ENCODE results near the gene PEX1.
A peak's percentile ranks its signal among the peaks of the same experiment; 100 is the strongest.
"Not testable (repeated sequence)": the region's sequence is repeated elsewhere in the genome, so short reads cannot be mapped to it uniquely, and the experiment has no call there.

PEX1 gene

DNA sequence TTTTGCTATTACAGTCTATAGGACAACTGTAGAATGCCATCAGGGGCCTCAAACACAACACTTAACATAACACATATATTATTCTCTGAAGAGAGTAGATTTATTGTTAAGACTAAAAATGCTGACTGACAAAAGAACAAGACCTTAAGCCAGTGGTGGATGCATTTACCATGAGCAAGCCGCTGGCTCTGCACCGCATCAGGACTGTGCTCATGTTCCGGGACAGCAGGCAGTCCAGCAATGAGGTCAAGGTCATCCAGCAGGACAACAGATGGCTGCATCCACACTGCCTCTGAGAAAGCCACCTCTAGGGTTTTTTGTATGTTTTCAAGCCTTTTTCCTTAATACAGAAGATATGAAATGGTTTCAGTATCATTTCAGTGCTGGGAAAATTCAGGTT is 23.8 kb downstream of the PEX1 start:
- no peak for DNase-seq (ENCODE audit: low spot score)

DNA sequence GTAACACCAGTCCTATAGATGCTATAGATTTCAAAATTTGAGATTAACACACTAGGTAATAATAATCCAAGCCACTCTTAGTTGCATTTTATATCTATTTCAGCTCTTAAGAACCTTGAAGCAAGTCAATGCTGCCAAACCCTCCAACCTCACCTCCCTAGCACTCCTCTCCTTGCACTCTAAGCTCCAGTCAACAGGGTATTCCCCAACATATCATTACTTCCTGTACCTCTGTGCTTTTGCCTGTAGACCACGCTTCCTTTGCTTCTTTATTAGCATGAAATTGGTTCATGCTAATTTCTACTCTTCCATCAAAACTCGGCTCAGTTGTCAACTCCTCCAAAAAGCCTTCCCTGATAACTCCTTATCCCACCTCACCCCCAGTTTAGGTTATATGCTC is 24.6 kb downstream of the PEX1 start:
- DNase-seq (ENCODE audit: low spot score) = no peak

DNA sequence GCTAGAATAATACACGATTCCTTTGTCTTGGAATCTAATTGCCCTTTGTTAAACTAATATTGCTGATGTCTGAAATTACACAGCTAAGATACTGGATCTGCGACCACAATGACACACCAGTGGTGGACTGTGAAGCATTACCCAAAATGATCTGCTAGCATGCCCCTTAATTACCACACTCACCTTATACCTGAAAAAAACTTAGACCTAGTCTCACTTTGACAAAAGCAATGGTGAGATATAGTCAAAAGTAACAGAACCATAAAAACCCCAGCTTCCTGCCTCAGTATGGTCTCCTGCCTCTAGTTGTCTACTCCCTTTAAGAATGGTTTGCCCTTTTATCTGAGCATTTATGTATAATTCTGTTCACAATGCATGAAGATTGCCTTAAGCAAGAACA is 29.8 kb downstream of the PEX1 start:
- DNase-seq (ENCODE audit: low spot score) = no peak

DNA sequence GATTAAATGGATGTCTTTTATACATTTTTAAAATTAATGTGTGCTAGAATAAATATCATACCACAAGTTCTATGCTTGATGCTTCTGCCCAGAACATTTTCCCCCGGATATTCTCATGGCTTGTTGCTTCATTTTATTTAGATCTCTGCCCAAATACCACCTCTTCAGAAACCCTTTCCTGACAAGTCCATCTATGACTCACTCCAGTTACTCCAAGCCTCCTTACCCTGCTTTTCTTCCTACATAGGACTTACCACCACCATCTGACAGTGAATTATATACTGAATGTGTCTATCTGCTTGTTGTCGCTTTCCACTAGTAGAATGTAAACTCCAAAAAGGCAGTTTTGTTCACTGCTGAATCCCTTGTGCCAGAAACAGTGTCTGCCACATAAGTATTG is 31.4 kb downstream of the PEX1 start:
- no peak for DNase-seq (ENCODE audit: low spot score)

DNA sequence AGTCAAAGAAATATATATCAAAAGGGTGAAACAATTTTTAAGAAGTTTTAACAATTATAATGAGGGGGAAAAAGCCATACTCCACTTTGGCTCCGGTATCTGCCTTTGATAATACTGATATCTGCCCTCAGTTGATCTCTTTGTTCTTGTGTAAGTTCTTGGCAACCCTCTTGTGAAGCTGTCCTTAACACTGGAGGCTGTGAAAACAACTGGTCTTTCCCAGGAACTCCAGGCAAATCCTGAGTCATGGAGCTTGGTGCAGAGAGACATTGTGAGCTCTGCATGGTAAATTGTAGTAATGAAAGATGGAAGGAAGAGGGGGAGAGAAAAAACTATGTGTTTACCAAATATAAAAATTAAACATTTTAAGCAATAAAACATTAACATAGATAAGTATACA is 38.7 kb downstream of the PEX1 start:
- DNase-seq (ENCODE audit: low spot score) = no peak

DNA sequence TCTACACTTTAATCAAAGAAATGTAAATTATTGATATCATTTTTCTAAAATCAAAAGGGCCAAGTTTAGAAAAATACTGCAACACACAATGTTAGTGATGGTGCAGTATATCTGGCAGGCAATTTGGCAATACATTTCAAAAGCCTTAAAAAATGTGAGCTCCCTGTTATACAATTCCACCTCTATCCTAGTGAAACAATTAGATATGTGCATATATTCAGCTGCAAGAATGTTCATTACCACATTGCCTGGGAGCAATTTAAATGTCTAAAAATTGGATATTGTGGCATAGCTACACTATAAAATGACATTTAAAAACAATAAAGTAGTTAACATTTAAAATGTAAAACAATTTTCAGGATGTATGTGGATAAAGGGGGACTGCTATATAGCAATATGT is 40.5 kb downstream of the PEX1 start:
- no peak for DNase-seq (ENCODE audit: low spot score)

DNA sequence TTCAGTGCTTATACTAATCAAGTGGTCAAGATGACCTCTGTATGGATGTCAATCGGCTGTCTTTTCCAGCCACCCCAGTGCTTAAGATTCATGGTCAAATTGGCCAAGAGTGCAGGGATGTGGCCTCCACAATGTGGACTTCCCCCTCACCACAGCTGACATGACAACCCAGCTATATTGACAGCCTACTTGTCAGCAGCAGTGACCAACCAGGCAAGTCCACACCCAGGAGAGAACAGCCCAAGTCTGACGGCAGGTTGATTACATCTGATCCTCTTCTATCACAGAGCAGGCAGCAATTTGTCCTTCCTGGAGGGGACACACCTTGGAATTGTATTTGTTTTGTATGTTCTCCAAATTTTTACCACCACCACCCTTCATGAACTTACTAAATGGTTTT is 42.3 kb downstream of the PEX1 start:
- DNase-seq (ENCODE audit: low spot score) = no peak

DNA sequence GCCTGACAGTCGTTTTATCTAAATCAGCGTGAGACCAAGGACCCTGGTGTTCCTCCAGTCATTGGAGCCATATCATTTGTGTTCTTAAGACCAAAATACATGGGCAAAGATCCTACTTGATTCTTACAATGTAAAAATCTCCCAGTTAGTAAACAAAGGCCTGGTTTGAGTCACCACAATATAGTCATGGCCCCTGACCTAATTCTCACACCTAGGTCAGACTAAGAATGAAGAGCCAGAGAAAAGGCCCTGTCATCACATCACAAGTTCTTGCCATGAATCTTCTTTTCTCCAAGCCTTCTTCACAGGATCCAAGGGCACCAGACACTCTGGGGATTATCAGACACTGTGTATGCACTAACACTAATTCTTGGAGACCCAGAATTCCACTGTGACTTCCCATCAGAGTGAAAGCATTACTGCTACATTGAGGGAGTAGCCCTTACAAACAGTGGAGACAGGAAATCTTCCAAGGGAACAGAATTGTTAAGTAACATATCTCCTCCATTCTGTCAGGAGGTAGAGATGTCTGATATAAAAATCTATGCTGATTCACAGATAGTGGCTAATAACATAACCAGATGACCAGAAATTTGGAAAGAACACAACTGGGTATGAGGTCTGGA is 42.9 kb downstream of the PEX1 start:
- DNase-seq (ENCODE audit: low spot score) = no peak

DNA sequence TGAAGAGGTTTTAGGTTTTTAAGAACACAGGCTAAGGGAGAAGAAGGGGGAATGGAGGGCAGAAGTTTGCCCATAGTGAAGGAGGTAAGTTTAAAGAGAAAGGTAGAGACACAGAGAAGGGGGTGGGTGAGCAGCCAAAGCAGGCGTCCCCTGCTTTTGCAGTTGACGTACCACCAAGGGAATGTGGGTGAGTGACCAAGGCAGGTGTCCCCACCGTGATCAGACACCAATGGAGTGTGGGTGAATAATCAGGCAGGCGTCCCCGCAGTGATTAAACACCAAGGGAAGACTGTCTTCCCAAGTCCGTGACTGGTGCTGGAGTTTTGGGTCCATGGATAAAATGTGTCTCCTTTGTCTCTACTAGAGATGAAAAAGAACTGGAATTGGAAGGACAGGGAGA is 44.1 kb downstream of the PEX1 start:
- not testable (repeated sequence) for DNase-seq (ENCODE audit: low spot score)

DNA sequence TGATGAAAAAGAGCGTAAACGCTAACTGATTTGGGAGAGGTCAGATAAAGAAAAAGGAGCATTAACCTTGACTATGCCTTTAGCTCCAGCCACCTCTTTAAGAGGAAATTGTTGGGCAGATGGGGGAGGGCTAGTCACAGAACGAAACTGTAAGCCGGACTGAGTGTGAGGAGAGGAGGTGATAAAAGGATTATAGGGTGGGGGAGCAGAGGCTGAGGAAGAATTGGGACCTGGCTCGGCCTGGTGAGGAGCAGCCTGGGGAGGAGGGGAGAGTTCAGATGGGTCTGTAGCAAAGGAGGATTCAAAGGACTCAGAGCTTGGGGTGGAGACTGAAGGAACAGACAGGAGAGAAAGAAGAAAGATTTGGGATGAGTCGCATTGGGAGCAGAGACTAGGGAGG is 44.7 kb downstream of the PEX1 start:
- DNase-seq (ENCODE audit: low spot score) = not testable (repeated sequence)

DNA sequence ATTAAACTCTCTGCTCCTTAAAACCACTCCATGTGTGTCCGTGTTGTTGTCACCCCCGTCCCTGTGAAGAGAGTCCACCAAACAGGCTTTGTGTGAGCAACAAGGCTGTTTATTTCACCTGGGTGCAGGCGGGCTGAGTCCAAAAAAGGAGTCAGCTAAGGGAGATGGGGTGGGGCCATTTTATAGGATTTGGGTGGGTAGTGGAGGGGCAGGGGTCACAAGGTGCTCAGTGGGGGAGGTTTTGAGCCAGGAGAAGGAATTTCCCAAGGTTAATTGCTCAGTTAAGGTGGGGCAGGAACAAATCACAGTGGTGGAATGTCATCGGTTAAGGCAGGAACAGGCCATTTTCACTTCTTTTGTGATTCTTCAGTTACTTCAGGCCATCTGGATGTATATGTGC is 49.2 kb downstream of the PEX1 start:
- not testable (repeated sequence) for DNase-seq (ENCODE audit: low spot score)

DNA sequence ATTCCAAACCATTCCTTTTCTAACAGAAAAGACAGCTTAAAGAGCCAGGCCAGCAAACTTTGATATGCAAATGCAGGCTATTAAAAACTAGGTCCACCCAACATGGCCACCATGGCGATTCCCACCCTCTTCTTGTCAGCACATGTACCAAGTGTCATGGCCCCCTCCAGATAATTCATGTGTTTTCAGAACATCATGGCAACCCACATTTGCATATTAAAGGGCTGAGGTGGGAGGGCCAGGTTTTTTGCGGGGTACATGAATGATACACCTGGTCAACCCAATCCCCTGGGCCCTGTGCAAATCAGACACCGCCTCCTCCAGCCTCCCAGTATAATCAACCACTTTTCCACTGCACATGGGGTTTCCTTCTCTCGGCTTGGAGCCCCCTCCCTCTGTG is 49.6 kb downstream of the PEX1 start:
- no peak for DNase-seq (ENCODE audit: low spot score)

DNA sequence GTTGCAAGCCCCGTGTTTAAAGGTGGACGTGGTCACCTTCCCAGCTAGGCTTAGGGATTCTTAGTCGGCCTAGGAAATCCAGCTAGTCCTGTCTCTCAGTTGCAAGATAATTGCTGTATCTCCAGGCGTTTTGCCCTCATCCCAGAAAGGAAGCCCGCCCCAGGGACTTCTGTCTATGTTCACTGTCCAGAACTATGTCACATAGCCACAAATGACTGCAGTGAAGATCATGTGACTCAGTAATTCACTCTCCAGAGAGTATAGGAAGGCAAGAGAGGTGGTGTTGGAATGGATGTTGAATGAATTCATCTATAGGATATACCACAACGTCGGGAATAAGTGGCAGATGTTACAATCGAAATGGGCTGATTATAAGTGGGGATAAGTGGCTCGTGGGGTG is 50.2 kb downstream of the PEX1 start:
- DNase-seq (ENCODE audit: low spot score) = no peak

DNA sequence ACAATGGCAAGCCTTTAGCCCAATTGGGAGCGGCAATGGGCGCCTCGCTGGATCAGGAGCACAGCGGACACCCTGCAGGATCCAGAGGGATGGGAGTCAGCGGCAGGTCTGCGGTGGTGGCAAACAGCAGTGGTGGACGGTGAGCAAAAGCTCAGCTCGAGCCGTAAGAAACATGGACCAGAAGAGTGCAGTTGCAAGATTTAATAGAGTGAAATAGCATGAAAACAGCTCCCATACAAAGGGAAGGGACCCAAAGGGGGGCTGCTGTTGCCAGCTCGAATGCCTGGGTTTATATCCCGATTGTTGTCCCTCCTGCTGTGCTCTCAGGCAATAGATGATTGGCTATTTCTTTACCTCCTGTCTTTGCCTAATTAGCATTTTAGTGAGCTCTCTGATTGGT is 50.6 kb downstream of the PEX1 start, which contains the start of gene ERVW-1:
ERVW-1 (minus strand) TSS at position 266 of the 400 bp plus-strand sequence. CDS start 7,565 bp downstream, outside the sequence.
- DNase-seq (ENCODE audit: low spot score) = not testable (repeated sequence)

DNA sequence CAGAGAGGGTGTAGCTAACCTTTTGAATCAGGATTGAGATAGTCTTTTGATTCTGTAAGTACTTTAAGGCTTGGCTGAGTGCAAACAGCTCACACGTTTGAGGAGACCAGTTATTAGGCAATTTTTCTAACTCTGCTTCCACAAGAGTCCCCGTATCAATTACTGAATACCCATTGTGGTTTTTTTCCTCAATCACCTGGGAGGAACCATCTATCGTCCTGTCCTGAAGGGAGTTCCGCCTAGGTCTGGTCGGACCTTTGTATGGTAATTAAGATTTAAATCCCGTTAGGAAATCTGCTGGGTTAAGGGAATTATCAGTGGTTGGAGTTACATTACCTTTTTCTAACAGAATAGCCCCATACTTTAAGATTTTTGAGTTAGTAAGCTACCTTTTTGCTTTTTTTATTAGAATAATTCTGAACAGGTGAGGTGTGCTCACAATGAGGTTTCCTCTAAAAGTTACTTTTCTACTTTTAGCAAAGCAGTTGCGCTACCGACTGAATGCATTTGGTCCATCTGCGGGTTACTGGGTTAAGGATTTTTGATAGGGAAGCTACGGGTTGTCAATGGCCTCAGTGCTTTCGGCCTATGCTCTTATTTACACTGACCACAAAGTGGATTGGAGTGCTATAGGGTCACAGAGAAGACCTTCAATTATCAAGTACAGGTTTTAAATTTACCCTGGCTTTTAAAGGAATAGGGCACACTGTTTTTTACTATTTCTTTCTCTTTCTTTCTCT is 52.3 kb downstream of the PEX1 start:
- DNase-seq (ENCODE audit: low spot score) = not testable (repeated sequence)

DNA sequence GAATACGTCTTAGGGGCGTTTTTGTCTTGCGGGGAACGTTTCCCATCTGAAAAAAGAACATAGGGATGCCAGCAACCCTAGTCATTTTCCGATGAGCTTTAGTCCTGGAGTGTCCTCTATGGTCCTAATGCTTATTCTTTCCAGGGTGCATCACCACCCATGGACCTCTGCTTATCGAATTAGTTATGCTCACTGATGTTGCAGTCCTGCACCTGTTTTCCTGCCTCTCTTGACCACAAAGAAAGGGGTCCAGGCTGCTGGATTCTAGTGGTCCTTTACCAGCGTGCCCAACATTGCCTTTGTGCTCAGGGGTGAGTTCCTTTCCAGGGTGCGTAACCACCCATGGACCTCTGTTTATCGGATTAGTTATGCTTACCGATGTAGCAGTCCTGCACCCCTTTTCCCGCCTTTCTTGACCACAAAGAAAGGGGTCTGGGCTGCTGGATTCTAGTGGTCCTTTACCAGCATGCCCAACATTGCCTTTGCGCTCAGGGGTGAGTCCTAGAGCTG is 53.0 kb downstream of the PEX1 start:
- DNase-seq (ENCODE audit: low spot score) = not testable (repeated sequence)

DNA sequence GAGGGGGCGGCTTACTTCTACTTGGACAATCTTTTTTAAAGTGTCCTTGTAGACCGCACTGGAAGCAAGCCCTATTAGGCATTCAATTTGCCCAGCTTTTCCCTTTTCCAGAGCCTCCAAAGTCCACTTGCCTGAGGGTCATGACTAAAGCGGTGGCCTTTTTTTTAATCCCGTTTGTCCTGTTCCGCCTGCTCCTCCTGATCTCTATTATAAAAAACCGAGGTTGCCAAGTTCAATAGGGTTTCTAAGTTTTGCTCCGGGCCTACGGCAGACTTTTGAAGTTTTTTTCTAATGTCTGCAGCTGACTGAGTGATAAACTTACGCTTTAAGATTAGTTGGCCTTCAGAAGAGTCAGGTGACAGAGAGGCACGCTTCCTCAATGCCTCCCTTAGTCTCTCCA is 54.3 kb downstream of the PEX1 start:
- DNase-seq (ENCODE audit: low spot score) = not testable (repeated sequence)

DNA sequence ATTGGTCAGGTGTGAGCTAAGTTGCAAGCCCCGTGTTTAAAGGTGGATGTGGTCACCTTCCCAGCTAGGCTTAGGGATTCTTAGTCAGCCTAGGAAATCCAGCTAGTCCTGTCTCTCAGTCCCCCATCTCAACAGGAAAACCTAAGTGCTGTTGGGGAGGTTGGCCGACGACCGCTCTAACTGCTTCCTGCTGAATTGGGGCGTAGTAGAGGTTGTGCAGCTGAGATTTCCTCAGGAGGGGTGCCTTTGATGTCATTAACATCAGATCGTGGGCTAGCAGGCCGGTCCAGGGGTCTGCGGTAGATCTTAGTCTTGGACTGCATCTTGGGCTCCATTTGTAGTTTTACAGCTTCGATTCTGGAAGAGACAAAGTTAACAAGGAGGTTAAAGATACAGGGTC is 59.7 kb downstream of the PEX1 start:
- not testable (repeated sequence) for DNase-seq (ENCODE audit: low spot score)

DNA sequence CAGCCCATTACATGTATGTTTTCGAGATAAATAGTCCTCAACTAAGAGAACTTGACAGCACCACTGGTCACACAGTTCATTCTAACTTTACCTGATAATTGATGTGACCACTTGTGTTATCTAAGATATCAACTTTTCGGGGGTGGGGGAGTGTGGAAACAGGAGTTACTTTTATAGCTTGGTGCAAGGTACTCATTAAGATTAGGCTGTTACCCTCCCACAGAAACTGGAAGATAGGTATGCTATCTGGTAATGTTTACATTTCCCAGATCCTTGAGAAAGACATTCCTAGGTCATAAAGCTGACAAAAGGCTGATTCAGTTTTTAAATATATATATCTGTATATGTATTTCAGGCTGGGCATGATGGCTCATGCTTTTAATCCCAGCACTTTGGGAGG is 61.6 kb downstream of the PEX1 start:
- DNase-seq (ENCODE audit: low spot score) = no peak

DNA sequence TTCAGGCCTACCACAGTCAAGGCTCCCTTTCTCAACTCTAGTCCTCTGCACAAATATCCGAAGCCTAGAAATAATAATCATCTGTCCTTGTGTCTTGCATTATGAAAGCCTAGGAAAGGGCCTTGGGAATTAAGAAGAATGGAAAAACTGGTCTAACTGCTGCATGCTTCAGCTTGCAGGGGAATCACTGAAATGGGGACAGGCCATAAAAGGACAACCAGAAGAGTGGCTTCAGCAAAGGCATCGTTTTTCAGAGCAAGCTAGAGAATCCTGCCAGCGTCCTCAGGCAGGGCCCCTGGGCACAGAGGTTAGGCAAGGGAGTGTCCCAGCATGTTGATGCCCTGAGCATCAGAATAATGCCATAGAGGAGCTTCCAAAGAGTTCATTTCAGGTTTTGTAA is 63.8 kb downstream of the PEX1 start:
- no peak for DNase-seq (ENCODE audit: low spot score)

DNA sequence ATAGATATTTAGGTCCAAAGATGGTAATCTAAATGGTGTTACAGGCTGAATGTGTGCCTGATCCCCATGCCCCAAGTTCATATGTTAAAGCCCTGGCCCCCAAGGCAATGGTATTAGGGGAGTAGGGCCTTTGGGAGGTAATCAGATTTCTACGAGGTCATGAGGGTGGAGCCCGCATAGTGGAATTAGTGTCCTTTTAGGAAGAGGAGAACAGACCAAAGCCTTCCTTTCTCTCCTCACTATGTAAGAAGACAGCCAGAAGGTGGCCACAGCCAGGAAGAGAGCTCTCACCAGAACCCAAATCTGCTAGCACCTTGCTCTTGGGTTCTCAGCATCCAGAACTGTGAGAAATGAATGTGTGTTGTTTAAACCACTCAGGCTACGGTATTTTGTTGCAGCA is 65.8 kb downstream of the PEX1 start:
- no peak for DNase-seq (ENCODE audit: low spot score)

DNA sequence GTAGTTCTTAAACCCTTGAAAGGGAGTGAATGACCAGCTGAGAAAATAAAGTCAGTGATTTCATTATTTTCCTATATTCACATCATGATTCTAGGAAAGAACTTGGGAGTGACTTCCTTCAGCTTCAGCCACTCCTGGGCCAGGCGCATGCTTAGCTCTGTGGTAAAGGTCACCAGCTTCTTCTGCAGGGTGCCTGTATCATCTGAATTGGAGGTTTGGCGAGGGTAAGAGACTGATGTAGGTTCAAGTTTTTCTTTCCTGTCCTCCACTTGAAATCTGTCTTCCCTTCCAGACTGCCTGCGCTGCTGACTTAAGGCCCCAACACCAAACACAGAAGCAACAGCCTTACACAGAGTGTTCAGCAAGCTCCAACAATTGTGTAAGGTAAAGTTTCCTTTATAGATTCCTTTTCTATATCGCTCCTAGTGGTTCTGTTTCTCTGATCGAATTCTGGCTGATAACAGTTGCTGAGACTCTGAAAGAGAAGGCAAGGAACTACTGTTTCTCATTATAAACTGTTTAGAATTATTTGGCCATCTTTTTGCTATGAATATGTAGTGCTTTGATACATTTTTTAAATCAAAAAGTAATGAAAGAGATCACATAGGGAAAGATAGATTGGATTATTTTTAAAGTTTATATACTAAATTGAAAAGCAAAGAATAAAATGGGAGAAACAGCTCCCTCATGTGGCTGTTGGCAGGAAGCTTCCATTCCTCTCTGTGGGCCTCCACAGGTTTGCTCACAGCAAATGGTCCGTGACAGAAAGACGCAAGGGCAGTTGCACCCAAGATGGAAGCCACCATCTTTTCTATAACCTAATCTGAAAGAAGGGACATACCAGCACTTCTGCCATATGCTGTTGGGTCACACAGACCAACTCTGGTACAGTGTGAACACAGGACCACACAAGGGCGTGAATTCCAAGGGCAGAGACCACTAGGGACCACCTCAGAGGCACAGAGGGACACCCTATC is 67.0 kb downstream of the PEX1 start:
- peak; percentile 71 for DNase-seq (ENCODE audit: low spot score)
